Globus pallidus (tissue), 1 donor: ENCODE results near the gene ZFPM1.

Source experiments
- DNase-seq: peaks from one replicate; pipeline ENCODE4 v3.0.0-alpha.2; 2015; ENCODE audit warnings: low spot score

ZFPM1 gene

DNA sequence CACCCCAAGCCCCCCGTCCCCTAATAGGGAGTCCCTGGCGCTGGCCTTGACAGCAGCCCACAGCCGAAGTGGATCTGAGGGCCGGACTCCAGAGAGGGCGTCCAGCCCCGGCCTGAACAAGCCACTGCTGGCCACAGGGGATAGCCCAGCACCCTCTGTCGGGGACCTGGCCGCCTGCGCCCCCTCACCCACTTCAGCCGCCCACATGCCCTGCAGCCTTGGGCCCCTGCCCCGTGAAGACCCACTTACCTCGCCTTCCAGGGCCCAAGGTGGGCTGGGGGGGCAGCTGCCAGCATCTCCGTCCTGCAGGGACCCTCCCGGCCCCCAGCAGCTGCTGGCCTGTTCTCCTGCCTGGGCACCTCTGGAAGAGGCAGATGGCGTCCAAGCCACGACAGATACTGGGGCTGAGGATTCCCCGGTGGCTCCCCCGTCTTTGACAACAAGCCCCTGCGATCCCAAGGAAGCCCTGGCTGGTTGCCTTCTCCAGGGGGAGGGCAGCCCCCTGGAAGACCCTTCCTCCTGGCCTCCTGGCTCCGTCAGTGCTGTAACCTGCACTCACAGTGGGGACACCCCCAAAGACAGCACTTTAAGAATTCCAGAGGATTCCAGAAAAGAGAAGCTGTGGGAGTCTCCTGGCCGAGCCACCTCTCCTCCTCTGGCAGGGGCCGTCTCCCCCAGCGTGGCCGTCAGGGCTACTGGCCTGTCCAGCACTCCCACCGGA, 19.3 kb upstream of the ZFPM1 start:
- no peak for DNase-seq

DNA sequence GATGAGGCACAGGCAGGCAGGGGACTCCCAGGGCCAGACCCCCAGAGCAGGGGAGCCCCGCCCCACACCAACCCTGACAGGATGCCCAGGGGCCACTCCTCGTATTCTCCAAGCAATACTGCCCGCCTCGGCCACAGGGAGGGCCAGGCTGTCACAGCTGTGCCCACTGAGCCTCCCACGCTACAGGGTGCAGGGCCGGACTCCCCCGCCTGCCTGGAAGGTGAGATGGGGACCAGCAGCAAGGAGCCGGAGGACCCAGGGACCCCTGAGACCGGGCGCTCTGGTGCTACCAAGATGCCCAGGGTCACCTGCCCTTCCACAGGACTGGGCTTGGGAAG, 18.8 kb upstream of the ZFPM1 start:
- no peak for DNase-seq

GRCh38 chr16:88434746-88435145, 18.3 kb upstream of the ZFPM1 start:
- no peak for DNase-seq

DNA sequence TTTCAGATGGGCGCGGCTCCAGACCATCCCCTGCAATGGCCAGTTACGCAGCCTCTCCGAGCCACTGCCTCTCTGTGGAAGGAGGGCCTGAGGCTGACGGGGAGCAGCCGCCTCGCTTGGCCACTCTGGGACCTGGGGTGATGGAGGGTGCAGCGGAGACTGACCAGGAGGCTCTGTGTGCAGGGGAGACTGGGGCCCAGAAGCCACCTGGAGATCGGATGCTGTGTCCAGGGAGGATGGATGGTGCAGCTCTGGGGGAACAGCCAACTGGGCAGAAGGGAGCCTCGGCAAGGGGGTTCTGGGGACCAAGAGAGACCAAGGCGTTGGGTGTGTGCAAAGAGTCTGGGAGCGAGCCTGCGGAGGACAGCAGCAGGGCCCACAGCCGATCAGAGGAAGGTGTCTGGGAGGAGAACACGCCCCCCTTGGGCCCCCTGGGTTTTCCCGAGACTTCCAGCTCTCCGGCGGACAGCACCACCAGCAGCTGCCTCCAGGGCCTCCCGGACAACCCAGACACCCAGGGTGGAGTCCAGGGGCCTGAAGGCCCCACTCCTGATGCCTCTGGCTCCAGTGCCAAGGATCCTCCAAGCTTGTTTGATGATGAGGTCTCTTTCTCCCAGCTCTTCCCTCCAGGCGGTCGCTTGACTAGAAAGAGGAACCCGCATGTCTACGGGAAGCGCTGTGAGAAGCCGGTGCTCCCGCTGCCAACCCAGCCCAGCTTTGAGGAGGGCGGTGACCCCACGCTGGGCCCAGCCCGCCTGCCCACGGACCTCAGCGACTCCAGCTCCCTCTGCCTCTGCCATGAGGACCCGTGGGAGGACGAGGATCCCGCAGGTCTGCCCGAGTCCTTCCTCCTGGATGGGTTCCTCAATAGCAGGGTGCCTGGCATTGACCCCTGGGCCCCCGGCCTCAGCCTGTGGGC, 17.4 kb upstream of the ZFPM1 start:
- no peak for DNase-seq

DNA sequence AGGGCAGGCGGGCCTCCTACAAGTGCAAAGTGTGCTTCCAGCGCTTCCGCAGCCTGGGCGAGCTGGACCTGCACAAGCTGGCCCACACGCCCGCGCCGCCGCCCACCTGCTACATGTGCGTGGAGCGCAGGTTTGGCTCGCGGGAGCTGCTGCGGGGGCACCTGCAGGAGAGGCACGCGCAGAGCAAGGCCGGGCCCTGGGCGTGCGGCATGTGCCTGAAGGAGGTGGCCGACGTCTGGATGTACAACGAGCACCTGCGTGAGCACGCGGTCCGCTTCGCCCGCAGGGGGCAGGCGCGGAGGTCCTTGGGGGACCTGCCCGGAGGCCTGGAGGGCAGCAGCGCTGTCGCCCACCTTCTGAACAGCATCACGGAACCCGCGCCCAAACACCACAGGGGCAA, 16.3 kb upstream of the ZFPM1 start:
- no peak for DNase-seq

GRCh38 chr16:88437367-88437964, 15.6 kb upstream of the ZFPM1 start:
- DNase-seq: no peak

DNA sequence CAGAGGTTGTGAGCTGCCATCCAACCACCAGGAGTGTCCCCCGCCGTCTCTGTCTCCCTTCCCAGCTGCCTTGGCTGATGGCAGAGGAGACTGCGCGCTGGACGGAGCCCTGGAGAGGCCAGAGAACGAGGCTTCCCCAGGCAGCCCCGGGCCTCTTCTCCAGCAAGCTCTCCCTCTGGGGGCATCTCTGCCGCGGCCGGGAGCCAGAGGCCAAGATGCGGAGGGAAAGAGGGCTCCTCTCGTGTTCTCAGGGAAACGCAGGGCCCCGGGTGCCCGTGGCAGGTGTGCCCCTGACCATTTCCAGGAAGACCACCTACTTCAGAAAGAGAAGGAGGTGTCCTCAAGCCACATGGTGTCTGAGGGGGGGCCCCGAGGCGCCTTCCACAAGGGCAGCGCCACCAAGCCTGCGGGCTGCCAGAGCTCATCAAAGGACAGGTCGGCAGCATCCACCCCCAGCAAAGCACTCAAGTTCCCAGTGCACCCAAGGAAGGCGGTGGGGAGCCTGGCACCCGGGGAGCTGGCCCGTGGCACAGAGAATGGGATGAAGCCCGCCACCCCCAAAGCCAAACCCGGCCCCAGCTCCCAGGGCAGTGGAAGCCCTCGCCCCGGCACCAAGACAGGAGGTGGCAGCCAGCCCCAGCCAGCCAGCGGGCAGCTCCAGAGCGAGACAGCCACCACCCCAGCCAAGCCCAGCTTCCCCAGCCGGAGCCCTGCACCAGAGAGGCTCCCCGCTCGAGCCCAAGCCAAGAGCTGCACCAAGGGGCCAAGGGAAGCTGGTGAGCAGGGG, 14.8 kb upstream of the ZFPM1 start:
- no peak for DNase-seq

- DNase-seq: no peak
Measured at GRCh38 chr16:88439016-88439415, 14.1 kb upstream of the ZFPM1 start.

DNA sequence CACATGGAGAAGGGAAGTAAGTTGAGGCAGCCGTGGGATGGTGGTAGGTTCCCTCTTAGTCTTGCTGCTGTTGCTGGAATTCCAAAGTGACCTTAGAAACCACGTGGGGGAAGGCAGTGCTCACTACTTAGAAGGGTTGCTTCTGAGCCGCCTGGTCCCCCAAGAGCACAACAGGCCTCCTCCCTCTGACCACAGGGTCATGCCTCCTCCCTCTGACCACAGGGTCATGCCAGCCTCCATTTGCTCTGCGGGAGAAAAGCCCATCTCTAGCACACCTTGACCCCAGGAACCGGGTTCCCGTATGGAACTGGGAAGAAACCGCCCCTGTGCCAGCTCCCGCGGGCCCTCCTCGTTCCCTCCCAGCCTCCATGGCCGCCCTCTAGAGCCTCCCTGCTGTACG, 13.4 kb upstream of the ZFPM1 start:
- DNase-seq: no peak

DNA sequence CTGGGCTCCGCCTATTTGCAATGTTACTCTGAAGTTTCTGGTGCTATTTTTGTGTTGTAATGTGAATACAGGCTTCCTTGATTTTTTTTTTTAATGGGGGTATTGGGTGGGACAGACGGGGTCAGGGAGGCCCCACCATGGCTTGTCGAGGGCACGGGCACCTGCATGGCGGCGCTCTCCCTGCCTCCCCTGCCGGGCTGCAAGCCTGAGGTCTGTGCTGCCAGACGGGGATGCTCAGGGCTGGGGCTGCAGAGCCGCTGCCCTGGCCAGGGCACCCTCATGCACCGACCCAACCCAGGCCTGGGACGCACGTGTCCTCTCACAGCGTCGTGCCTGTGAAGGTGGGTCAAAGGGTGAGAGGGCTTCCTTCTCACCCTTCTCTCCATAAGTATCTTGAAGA, 13.0 kb upstream of the ZFPM1 start:
- no peak for DNase-seq

- no peak for DNase-seq
Measured at GRCh38 chr16:88440686-88441405, 12.2 kb upstream of the ZFPM1 start.

GRCh38 chr16:88441460-88441859, 11.6 kb upstream of the ZFPM1 start:
- DNase-seq: no peak

GRCh38 chr16:88442383-88442726, 10.7 kb upstream of the ZFPM1 start:
- DNase-seq: no peak

GRCh38 chr16:88442727-88443576, 10.1 kb upstream of the ZFPM1 start:
- no peak for DNase-seq

- DNase-seq: no peak
Measured at GRCh38 chr16:88444826-88445582, 8.1 kb upstream of the ZFPM1 start.

- DNase-seq: no peak
Measured at GRCh38 chr16:88445583-88445960, 7.5 kb upstream of the ZFPM1 start.

GRCh38 chr16:88446061-88446460, 7.0 kb upstream of the ZFPM1 start:
- DNase-seq: no peak

DNA sequence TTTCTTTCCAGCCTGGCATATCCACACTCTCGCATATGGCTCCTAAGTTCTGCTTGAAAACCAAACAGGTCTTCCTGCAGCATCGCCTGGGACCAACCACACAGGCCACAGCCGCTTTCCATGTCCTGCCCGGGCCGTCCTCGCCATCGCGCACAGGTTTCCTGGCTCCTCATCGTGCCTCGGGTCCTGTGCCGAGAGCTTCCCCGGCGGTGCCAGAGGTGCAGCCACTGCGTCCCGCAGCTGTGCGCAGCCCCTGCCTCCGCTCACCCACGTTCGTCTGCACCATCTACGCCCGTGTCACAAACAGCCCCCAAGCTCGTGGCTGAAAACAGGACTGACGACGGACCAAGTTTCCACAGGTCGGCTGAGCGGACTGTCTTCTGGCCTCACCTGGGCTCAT, 6.3 kb upstream of the ZFPM1 start:
- DNase-seq: no peak

DNA sequence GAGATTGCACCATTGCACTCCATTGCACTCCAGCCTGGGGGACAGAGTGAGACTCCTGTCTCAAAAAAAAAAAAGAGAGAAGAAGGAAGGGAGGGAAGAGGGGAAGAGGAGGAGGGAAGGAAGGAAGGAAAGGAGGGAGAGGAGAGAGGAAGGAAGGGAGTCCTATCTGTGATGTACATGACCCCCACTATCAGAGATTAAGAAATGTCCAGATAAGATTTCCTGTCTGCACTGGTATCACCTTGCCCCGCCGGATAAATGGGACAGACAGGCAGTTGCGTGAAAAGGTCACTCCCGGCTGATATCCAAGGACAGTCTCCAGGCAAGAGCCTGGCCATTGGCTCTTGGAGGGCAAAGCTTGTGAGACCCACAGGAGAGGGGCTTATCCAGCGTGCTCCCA, 5.2 kb upstream of the ZFPM1 start:
- no peak for DNase-seq
